PC-3 (cell line): ENCODE results near the gene COL25A1. TPM values are rescaled to one million over a fixed set of nuclear protein-coding genes. Genes with fewer than 3 reads are reported as not detected.

Source experiments
- ATAC-seq: fragments of 200-7000 bp; cut with Tn5 transposase; 2 replicates; pipeline ENCODE4 v1.9.1; 2020; ENCODE audit warnings: mild to moderate bottlenecking, moderate library complexity
- BruUV-seq: library from RNA; stranded (reverse); fragments of 400-500 nt; replicated peaks from 2 replicates; lab custom pipeline; 2021; lab: Mats Ljungman, UMichigan
- CTCF ChIA-PET: fragments of 300-600 bp; sonication (Branson Sonifier 250); formaldehyde crosslinking; loops from one replicate; lab custom pipeline; 2022; ENCODE audit warnings: antibody characterized with exemption; lab: Charles Lee
- POLR2A ChIA-PET: fragments of 300-600 bp; sonication (Branson Sonifier 250); formaldehyde crosslinking; loops from one replicate; lab custom pipeline; 2022; ENCODE audit warnings: antibody characterized with exemption; ENCODE audit not compliant: unreplicated experiment; lab: Charles Lee
- DNase-seq: peaks from one replicate; pipeline ENCODE4 v3.0.0-alpha.2; 2015
- H2AFZ ChIP-seq: fragments of 300-600 bp; sonication (generic); 2 replicates; pipeline ENCODE4 v1.6.0; 2016; ENCODE audit warnings: antibody characterized with exemption, low read length
- H3F3A ChIP-seq: fragments of 300-600 bp; sonication (generic); one replicate; pipeline ENCODE4 v1.6.0; 2017; ENCODE audit warnings: antibody characterized with exemption, low read length, control low read depth, mild to moderate bottlenecking; ENCODE audit not compliant: unreplicated experiment
- H3K27ac ChIP-seq: fragments of 300-600 bp; sonication (generic); 2 replicates; pipeline ENCODE4 v1.5.1; 2016; ENCODE audit warnings: mild to moderate bottlenecking, low read length
- H3K27me3 ChIP-seq: fragments of 300-600 bp; sonication (generic); 2 replicates; pipeline ENCODE4 v1.6.1; 2016; ENCODE audit warnings: low read length, mixed read lengths
- H3K36me3 ChIP-seq: fragments of 300-600 bp; sonication (generic); 2 replicates; pipeline ENCODE4 v1.6.1; 2016; ENCODE audit warnings: low read depth, mixed run types, low read length, mixed read lengths
- H3K4me1 ChIP-seq: fragments of 300-600 bp; sonication (generic); 2 replicates; pipeline ENCODE4 v1.5.1; 2016; ENCODE audit warnings: low read length; ENCODE audit not compliant: insufficient read depth
- H3K4me2 ChIP-seq: fragments of 300-600 bp; sonication (generic); 2 replicates; pipeline ENCODE4 v1.6.0; 2016; ENCODE audit warnings: low read length
- H3K4me3 ChIP-seq: fragments of 300-600 bp; sonication (generic); 2 replicates; pipeline ENCODE4 v1.5.1; 2016; ENCODE audit warnings: mild to moderate bottlenecking, low read length, mixed read lengths
- H3K79me2 ChIP-seq: fragments of 300-600 bp; sonication (generic); 2 replicates; pipeline ENCODE4 v1.6.1; 2017; ENCODE audit warnings: low read length, mixed read lengths
- H3K9ac ChIP-seq: fragments of 300-600 bp; sonication (generic); 2 replicates; pipeline ENCODE4 v1.6.0; 2016; ENCODE audit warnings: mild to moderate bottlenecking, low read length
- H3K9me2 ChIP-seq: fragments of 300-600 bp; sonication (generic); replicated peaks from 2 replicates; pipeline ENCODE4 v1.6.1; 2016; ENCODE audit warnings: mixed run types, low read length, mixed read lengths
- H3K9me3 ChIP-seq: fragments of 300-600 bp; sonication (generic); 2 replicates; pipeline ENCODE4 v1.6.1; 2016; ENCODE audit warnings: low read length, mixed read lengths
- H4K20me1 ChIP-seq: fragments of 300-600 bp; sonication (generic); 2 replicates; pipeline ENCODE4 v1.6.1; 2016; ENCODE audit warnings: low read length, mixed read lengths
- EZH2 ChIP-seq: fragments of 300-600 bp; sonication (generic); IDR thresholded peaks from one replicate; pipeline ENCODE4 v1.6.1; 2017; ENCODE audit warnings: antibody characterized with exemption, mild to moderate bottlenecking, low read length; ENCODE audit not compliant: unreplicated experiment
- EZH2phosphoT487 ChIP-seq: fragments of 300-600 bp; sonication (generic); IDR thresholded peaks from 2 replicates; pipeline ENCODE4 v1.6.1; 2018; ENCODE audit warnings: mild to moderate bottlenecking, antibody characterized with exemption, low read length, borderline replicate concordance
- intact Hi-C: fragments of 100-400 bp; cut with micrococcal nuclease; formaldehyde crosslinking; loops from 2 replicates; pipeline ENCODE4 v1.9.0; 2023
- total RNA-seq: library from RNA; depleted of rRNA; stranded (reverse); fragments of >200 nt; gene quantifications from 2 replicates; pipeline ENCODE4 v1.2.3, GENCODE V29; 2014
- TF ChIP-seq, protein P1 (sequence below): fragments of 300-600 bp; sonication (generic); conservative IDR thresholded peaks from 2 replicates; pipeline ENCODE4 v1.5.1; 2017; ENCODE audit warnings: antibody characterized with exemption, low read depth, mild to moderate bottlenecking, low read length

Gene COL25A1
- total RNA-seq, 1 experiment from 2014 or later = not detected

DNA sequence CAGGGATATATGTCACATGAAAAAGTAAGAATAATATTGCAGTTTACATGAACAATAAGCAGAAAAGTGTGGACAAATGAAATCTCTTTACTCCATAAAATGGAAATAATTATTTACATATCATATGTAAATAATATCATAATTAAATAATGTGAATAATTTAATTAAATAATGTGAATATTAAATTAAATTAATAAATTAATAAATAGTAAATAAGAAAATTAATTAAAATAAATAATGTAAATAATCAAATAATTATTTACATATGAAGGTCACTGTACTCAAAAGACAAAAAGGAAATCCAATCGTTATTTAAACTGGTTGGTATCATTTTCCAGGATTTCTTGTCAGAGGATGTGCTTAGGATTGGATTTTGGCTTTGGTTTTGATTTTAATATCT is 338.5 kb downstream of the COL25A1 start:
- ATAC-seq (no peak), DNase-seq (no peak)
- no peak overlapping the region for H3K27ac ChIP-seq
- TF ChIP-seq EZH2 (no peak), EZH2phosphoT487 (no peak)
- TF ChIP-seq, protein P1, sequence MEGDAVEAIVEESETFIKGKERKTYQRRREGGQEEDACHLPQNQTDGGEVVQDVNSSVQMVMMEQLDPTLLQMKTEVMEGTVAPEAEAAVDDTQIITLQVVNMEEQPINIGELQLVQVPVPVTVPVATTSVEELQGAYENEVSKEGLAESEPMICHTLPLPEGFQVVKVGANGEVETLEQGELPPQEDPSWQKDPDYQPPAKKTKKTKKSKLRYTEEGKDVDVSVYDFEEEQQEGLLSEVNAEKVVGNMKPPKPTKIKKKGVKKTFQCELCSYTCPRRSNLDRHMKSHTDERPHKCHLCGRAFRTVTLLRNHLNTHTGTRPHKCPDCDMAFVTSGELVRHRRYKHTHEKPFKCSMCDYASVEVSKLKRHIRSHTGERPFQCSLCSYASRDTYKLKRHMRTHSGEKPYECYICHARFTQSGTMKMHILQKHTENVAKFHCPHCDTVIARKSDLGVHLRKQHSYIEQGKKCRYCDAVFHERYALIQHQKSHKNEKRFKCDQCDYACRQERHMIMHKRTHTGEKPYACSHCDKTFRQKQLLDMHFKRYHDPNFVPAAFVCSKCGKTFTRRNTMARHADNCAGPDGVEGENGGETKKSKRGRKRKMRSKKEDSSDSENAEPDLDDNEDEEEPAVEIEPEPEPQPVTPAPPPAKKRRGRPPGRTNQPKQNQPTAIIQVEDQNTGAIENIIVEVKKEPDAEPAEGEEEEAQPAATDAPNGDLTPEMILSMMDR = no peak
- no peaks in the 10 kb centered on the region for H3F3A ChIP-seq
- no TSS peak for BruUV-seq
- H2AFZ ChIP-seq = no peak overlapping the region
- no peak overlapping the region for H3K9ac ChIP-seq
- ChIA-PET POLR2A (no interaction called here), CTCF (no interaction called here)
- H3K4me1 ChIP-seq = no peaks in the 10 kb centered on the region
- no peaks in the 10 kb centered on the region for H3K9me3 ChIP-seq
- H3K4me3 ChIP-seq = no peak overlapping the region
- no peak overlapping the region for H3K4me2 ChIP-seq
- H3K79me2 ChIP-seq = no peaks in the 10 kb centered on the region
- intact Hi-C loops = no loop called here
- no peaks in the 10 kb centered on the region for H4K20me1 ChIP-seq
- H3K27me3 ChIP-seq = peaks cover 11% of the 10 kb centered on the region
- H3K9me2 ChIP-seq = no peaks in the 10 kb centered on the region
- no peaks in the 10 kb centered on the region for H3K36me3 ChIP-seq

DNA sequence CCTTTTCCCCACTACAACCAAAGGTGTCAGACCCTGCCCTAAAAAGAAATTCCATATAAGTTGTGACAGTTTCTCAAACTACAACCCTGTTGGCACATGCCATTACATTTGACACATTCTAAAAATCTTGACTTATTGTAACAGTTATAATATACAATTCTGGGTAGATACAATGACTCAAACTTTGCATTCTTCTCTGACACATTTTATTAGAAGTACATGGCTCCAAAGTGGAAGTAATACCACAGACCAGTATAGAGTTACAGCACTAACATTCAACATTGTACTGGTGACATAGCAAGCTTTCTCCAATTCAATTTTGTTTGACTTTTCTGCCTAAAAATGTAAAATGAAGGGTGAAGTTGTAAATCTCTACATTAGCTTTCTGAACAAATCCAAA is 343.0 kb downstream of the COL25A1 start:
- Histone ChIP-seq H3K27ac (no peak overlapping the region), H3K27me3 (peaks cover 8% of the 10 kb centered on the region), H3K4me1 (no peaks in the 10 kb centered on the region), H4K20me1 (no peaks in the 10 kb centered on the region), H3F3A (no peaks in the 10 kb centered on the region), H3K4me3 (no peak overlapping the region), H3K36me3 (no peaks in the 10 kb centered on the region), H3K9ac (no peak overlapping the region), H3K79me2 (no peaks in the 10 kb centered on the region), H2AFZ (no peak overlapping the region), H3K4me2 (no peak overlapping the region), H3K9me3 (no peaks in the 10 kb centered on the region), H3K9me2 (no peaks in the 10 kb centered on the region)
- POLR2A ChIA-PET = no interaction called here
- intact Hi-C loops = no loop called here
- ATAC-seq = no peak
- BruUV-seq = no TSS peak
- TF ChIP-seq EZH2 (no peak), EZH2phosphoT487 (no peak)
- TF ChIP-seq, protein P1 = no peak
- DNase-seq = no peak
- CTCF ChIA-PET = no interaction called here

DNA sequence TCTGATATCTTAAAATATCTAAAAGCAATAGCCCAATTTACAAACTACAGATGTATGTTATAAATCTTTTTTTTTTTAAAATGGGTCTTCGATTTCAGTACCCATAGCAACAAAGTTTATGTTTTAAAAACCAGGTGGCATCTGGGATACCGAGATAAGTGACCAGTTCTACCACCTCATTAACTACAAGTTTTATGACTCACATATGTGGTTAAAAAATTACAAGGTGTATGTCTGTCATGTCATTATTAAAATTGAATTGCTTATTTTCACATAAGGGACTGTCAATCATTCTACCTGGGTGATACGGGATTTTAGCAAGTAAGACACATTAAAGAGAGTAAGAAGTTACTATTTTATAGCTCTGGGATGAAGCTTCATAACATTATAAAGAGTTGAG is 347.6 kb downstream of the COL25A1 start:
- H4K20me1 ChIP-seq = no peaks in the 10 kb centered on the region
- H3K9me2 ChIP-seq = no peaks in the 10 kb centered on the region
- H3K9ac ChIP-seq = no peak overlapping the region
- no TSS peak for BruUV-seq
- no peak overlapping the region for H3K4me2 ChIP-seq
- ATAC-seq (no peak), DNase-seq (no peak)
- no peak overlapping the region for H3K27ac ChIP-seq
- intact Hi-C loops = no loop called here
- no peaks in the 10 kb centered on the region for H3K4me1 ChIP-seq
- TF ChIP-seq, protein P1 = no peak
- TF ChIP-seq EZH2phosphoT487 (no peak), EZH2 (no peak)
- POLR2A ChIA-PET = no interaction called here
- no peaks in the 10 kb centered on the region for H3K36me3 ChIP-seq
- H3K79me2 ChIP-seq = no peaks in the 10 kb centered on the region
- CTCF ChIA-PET = no interaction called here
- H3F3A ChIP-seq = no peaks in the 10 kb centered on the region
- H2AFZ ChIP-seq = no peak overlapping the region
- H3K9me3 ChIP-seq = no peaks in the 10 kb centered on the region
- peaks cover 21% of the 10 kb centered on the region for H3K27me3 ChIP-seq
- H3K4me3 ChIP-seq = no peak overlapping the region
